GM12874 (cell line): ENCODE results near the gene PLXNA4.

ENCODE experiments used
- TF ChIP-seq, protein P1 (sequence below): IDR thresholded peaks from 2 replicates; pipeline ENCODE4 v1.5.1; 2011; ENCODE audit warnings: low read depth, mild to moderate bottlenecking, control low read depth, low read length, moderate library complexity; ENCODE audit not compliant: insufficient read depth

The PLXNA4 gene

DNA sequence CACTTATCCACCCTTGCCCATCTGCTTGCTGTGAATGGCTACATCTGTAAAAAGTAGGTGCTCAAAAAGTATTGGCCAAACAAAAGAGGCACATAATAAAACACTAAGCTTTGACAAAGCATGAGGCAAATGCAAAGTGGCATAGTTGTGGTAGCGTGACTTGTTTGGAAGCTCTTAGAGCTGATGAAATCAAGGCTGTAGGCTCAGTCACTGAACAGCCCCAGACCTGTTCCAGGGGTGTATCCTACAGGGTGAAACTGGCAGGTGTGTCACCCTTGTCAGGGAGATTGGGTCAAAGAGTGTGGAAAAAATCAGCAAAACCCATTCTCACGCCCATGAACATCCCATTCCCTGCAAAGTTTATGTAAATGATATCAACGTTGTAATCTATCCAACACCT lies 427.4 kb downstream of the PLXNA4 start:
- TF ChIP-seq, protein P1, sequence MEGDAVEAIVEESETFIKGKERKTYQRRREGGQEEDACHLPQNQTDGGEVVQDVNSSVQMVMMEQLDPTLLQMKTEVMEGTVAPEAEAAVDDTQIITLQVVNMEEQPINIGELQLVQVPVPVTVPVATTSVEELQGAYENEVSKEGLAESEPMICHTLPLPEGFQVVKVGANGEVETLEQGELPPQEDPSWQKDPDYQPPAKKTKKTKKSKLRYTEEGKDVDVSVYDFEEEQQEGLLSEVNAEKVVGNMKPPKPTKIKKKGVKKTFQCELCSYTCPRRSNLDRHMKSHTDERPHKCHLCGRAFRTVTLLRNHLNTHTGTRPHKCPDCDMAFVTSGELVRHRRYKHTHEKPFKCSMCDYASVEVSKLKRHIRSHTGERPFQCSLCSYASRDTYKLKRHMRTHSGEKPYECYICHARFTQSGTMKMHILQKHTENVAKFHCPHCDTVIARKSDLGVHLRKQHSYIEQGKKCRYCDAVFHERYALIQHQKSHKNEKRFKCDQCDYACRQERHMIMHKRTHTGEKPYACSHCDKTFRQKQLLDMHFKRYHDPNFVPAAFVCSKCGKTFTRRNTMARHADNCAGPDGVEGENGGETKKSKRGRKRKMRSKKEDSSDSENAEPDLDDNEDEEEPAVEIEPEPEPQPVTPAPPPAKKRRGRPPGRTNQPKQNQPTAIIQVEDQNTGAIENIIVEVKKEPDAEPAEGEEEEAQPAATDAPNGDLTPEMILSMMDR: no peak

DNA sequence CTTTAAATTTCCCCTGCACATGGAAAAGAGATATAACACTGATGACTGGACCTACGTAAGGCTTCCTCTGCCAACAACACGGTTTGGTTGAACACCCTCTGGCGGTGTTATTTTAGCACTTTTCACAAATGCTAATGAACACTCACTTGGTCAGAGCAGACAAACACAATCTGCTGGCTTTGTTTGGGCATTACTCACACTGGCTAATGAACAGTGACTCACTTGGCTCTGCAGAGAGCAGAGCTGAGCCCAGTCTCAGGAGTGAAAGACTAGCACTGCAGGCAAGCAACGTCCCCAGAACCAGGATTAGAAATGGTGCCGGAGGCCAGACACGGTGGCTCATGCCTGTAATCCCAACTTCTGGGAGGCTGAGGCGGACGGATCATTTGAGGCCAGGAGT lies 430.8 kb downstream of the PLXNA4 start:
- TF ChIP-seq, protein P1: no peak

DNA sequence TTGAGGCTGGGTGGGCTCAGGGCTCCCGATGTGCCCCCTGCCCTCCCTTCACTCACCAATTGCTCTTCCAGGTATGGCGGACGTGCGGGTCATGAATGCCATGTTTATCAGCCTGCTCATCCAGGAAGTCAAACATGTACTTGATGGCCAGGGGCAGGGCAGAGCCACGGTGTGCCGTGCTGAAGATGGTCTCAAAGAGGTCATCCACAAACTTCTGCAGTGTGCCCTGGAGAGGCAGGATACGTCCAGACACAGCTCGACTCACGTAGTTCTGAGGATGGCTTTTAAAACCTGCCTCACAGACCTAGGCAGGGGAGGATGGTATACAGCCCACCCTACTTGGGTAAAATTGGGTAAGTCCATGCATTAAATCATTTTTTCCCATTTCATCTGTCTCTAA lies 431.2 kb downstream of the PLXNA4 start:
- TF ChIP-seq, protein P1: no peak

DNA sequence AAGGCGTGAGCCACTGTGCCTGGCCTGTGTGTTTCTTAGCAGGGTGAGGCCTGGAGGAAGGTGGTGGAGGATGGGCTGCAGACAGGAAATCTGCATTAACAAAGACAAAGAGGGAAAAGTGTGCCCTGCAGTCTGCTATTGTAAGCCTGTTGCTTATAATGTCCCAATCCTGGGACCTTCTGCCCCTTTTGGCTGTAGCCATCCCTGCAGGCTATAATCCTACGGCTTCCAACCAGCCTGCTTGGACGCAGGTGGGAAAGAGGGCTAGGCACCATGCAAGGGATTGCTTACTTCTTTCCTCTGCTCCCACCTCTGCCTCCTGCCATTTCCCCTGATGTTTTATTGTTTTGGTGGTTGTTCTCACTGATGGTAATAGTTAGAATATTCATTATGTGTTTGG lies 434.3 kb downstream of the PLXNA4 start:
- TF ChIP-seq, protein P1: no peak

DNA sequence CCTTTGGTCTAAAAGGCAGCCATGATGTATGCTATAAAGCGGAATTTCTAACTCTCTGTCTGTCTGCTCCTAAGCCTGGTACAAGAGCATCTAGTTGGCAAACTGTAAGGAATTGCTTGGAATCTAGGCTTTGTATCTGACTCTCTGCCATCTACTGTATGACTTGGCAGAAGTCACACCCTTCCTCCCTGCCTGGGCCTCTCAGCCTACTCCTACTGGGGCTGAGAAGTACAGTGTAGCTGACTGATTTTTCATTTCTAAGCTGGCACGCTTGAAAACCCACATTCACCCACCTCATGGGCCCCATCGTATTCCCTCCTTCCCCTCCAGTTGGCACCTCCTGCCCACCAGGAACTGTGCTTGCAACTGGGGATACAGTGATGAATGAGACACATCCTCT lies 435.2 kb downstream of the PLXNA4 start:
- TF ChIP-seq, protein P1: no peak

DNA sequence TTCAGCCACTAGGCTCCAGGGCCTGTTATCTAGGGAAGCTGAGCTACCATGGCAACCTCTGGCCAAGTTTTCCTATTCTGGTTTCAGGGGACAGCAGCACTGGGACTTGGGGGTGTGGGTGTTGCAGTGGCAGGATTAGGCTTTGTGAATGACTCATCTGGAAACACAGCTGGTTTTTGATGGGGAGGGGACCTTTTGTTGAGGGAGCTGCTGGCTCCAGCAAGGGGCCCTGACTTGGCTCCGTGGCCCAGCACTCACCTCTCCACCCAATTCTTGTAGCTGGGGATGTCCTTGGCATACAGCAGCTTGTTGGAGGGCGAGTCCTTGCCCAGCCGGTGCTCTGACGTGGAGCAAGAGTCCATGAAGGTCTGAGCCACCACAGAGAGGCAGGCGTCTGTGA lies 435.9 kb downstream of the PLXNA4 start:
- TF ChIP-seq, protein P1: no peak

DNA sequence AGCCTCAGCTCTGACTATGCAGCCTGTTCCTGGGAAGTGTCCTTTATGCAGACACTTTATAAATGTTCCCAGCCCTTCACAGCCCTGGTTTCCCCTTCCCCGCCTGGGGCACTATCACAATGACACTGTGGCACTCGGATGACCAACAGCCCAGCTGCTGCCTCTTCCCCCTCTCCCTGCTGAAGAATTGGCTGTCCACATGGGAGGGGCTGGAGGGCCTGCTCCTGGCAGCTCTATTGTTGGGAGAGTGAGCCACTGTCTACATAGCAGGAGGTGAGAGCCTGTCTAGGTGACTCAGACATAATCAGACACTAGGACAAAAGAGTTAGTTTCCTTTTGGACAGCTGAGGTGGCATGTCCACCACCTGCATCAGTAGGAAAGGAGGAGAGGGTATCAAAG lies 437.5 kb downstream of the PLXNA4 start:
- TF ChIP-seq, protein P1: no peak

DNA sequence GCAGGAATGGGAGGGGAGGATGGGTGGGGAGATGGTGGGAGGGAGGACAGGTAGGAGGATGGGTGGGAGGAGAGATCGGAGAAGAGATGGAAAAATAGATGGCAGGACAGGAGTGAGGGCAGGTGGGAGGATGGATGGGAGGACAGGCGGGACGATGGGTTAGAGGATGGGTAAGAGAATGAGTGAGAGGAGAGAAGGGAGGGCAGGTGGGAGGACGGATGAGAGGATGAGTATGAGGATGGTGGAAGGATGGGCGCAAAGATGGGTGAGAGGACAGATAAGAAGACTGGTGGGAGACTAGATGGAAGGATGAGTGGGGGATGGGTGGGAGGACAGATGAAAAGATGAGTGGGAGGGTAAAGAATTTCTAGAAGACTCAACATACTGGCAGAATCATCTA lies 438.6 kb downstream of the PLXNA4 start:
- TF ChIP-seq, protein P1: no peak
